ENCODE data around the gene CDT1. TPM values are rescaled to one million over a fixed set of nuclear protein-coding genes. Genes with fewer than 3 reads are reported as not detected.

The CDT1 gene
- total RNA-seq, 4 donors from 2014 or later, result 0.44 to 1.5 (median 1.4) TPM; not detected in 1

DNA sequence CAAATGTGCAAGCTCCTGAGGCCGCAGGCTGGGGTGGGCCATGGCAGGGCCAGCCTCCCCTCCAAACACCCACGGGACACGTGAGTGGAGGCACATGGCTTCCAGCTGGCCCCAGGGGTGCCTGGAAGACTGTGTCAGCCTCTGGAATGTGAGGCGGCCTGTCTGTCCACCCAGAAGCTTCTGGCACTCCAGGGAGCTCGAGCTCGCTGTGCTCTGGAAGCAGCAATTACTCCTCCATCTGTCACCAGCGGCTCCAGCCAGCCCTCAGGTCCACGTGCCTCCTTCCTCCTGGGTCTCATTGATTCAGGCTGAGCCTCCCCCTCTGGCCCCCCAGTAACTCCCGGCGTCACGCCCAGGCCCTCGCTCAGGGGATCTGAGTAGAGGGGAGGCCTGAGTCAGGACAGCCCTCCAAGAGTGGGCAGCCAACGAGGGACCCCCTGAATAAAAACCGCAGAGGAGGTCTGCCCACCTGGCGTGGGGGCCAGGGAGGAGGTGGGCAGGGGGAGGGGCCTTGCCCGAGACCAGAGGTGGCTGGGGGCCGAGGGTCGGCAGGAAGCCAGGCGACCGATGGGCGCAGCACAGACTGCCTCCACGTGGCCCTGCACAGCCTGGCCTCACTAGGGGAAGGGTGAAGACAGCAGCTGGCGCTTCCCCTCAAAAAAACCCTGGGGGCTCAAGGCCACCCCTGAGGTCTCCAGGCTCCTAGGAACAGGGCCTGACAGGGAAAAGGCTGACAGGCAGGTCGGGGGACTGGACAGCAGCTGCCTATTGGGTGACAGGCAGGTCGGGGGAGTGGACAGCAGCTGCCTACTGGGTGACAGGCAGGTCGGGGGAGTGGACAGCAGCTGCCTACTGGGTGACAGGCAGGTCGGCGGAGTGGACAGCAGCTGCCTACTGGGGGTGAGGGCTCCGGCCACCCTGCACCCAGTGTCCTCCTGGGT is 30.4 kb upstream of the CDT1 start:
- Histone ChIP-seq H3K27me3 (no peaks in the 10 kb centered on the region), H3K4me3 (no peak overlapping the region), H3K27ac (peak overlapping the region in 2 of 4 donors; percentile 81 to 83), H3K9me3 (no peaks in the 10 kb centered on the region), H3K36me3 (no peaks in the 10 kb centered on the region), H3K4me1 (peaks cover 0 to 94% (median 57%) of the 10 kb centered on the region in 4 donors)
- DNase-seq (ENCODE audit: low spot score in 2 of 2), result no peak
- TF ChIP-seq EP300 (IDR thresholded peaks at IDR 0.05), result peak in 1 of 2 donors; percentile 33
- TF ChIP-seq, protein P1, sequence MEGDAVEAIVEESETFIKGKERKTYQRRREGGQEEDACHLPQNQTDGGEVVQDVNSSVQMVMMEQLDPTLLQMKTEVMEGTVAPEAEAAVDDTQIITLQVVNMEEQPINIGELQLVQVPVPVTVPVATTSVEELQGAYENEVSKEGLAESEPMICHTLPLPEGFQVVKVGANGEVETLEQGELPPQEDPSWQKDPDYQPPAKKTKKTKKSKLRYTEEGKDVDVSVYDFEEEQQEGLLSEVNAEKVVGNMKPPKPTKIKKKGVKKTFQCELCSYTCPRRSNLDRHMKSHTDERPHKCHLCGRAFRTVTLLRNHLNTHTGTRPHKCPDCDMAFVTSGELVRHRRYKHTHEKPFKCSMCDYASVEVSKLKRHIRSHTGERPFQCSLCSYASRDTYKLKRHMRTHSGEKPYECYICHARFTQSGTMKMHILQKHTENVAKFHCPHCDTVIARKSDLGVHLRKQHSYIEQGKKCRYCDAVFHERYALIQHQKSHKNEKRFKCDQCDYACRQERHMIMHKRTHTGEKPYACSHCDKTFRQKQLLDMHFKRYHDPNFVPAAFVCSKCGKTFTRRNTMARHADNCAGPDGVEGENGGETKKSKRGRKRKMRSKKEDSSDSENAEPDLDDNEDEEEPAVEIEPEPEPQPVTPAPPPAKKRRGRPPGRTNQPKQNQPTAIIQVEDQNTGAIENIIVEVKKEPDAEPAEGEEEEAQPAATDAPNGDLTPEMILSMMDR (IDR thresholded peaks at IDR 0.05), result no peak
- WGBS, 2 donors, result 26 to 37% methylated on average over 15 to 27 of the region's 29 CpGs

DNA sequence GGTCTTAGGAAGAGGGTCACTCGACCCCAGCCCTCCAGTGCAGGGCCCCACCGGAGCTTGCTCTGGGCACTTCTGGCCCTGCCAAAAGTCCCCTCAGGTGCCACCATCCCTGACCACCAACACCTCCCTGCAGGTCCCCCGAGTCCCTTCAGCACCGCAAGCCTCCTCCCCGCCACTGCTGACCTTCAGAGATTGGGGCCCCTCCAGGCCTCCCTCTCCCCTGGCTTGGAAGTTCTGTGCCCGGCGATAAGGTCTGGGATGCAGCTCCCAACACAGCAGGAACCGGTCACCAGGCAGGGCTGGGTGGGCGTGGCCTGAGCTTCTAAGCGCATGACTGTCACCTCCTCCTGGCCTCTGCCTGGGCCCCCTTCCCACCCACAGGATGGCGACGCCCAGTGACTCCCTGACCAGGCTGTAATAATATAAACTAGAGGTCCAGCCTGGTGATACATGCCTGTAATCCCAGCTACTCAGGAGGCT is 29.7 kb upstream of the CDT1 start:
- peak overlapping the region in 2 of 4 donors; percentile 81 to 83 for H3K27ac ChIP-seq
- H3K4me3 ChIP-seq, result no peak overlapping the region
- no peaks in the 10 kb centered on the region for H3K9me3 ChIP-seq
- no peak for TF ChIP-seq EP300 (IDR thresholded peaks at IDR 0.05)
- TF ChIP-seq, protein P1 (IDR thresholded peaks at IDR 0.05), result no peak
- TF ChIP-seq POLR2A (IDR thresholded peaks at IDR 0.05), result no peak
- no peaks in the 10 kb centered on the region for H3K27me3 ChIP-seq
- WGBS, 2 donors, result 37 to 49% methylated on average over 10 to 11 of the region's 12 CpGs
- H3K4me1 ChIP-seq, result peaks cover 0 to 94% (median 53%) of the 10 kb centered on the region in 4 donors
- DNase-seq (ENCODE audit: low spot score in 2 of 2), result no peak
- no peaks in the 10 kb centered on the region for H3K36me3 ChIP-seq

DNA sequence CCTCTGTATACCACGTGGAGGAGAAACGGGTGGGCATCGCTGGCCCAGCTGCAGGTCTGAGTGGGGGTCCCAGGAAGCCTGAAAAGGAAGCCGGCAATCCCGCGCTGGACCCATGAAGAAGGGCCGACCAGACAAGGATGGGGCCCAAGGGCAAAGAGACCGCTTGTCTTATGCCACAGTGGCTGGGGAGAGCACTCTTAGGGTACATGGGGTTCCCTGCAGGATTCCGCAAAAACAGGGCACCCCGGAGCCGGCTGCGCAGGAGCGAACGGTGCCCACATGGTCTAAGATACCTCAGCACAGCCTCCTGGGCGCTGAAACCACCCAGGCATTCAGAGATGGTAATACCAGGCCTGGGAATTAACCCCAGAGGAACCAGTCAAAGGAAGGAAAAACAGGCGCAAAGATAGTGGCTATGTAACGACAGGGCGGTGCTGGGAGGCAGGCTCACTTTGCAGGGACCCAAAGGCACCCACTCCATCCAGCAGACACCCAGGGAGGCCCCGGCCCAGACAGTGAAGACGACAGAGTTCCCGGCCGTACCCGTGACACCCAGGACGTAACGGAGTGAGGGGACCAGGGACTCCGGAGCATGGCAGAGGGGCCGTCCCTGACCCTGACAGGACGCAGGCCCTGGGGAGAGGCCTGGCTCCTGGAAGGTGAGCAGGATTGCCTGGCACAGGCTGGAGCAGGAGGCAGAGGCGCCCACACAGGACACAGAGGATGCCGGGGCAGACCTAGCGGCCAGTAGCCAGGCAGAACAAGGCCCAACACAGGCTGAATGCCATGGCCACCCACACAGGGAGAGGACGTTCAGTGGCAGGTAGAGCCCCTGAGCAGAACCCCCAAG is 28.8 kb upstream of the CDT1 start:
- WGBS, 2 donors, result 90 to 91% methylated on average over 32 of the region's 32 CpGs
- Histone ChIP-seq H3K4me3 (no peak overlapping the region), H3K4me1 (peaks cover 0 to 94% (median 54%) of the 10 kb centered on the region in 4 donors), H3K36me3 (no peaks in the 10 kb centered on the region), H3K27me3 (no peaks in the 10 kb centered on the region), H3K9me3 (no peaks in the 10 kb centered on the region), H3K27ac (peak overlapping the region in 1 of 4 donors; percentile 81)
- DNase-seq (ENCODE audit: low spot score in 2 of 2), result no peak
- TF ChIP-seq, protein P1 (IDR thresholded peaks at IDR 0.05), result no peak
- TF ChIP-seq POLR2A (IDR thresholded peaks at IDR 0.05), result no peak
- no peak for TF ChIP-seq EP300 (IDR thresholded peaks at IDR 0.05)

DNA sequence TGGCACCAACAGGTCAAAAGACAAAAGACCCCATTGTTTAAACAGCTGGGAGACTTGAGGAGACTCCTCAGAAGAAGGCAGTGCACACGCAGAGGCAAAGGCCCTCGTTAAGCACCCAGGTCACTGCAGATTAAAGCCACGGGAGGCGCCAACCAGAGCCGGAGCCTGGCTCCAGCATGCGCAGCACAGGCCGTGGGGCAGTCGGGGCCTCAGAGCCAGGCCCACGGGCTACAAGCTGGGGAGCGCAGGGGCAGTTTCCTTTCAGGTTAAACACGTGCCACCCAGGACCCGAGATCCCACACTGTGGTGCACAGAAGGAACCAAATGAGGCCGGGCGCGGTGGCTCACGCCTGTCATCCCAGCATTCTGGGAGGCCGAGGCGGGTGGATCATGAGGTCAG is 27.8 kb upstream of the CDT1 start:
- H3K27me3 ChIP-seq, result no peaks in the 10 kb centered on the region
- 81 to 86% methylated on average over 16 to 18 of the region's 18 CpGs for WGBS, 2 donors
- no peaks in the 10 kb centered on the region for H3K9me3 ChIP-seq
- no peak overlapping the region for H3K4me3 ChIP-seq
- no peak for DNase-seq (ENCODE audit: low spot score in 2 of 2)
- TF ChIP-seq EP300 (IDR thresholded peaks at IDR 0.05), result no peak
- no peak for TF ChIP-seq POLR2A (IDR thresholded peaks at IDR 0.05)
- TF ChIP-seq, protein P1 (IDR thresholded peaks at IDR 0.05), result no peak
- H3K36me3 ChIP-seq, result no peaks in the 10 kb centered on the region
- no peak overlapping the region for H3K27ac ChIP-seq
- H3K4me1 ChIP-seq, result peaks cover 0 to 94% (median 55%) of the 10 kb centered on the region in 4 donors

Measured in tibial nerve (tissue), 4 donors.